Measurements from ENCODE around the gene FHAD1. TPM values are rescaled to one million over a fixed set of nuclear protein-coding genes. Genes with fewer than 3 reads are reported as not detected.
A peak's percentile ranks its signal among the peaks of the same experiment; 100 is the strongest.

The FHAD1 gene
- total and polyA plus RNA-seq, 9 of the 15 experiments (the other 6 are each of a cell fraction or from before 2014, with no cell fraction given): 0.32 to 2.1 (median 1.5) TPM; not detected in 1

GRCh38 chr1:15348648-15349047 is 101.6 kb downstream of the FHAD1 start (continued):
- TF ChIP-seq SMAD2 (IDR thresholded peaks at IDR 0.05; ENCODE audit: low read depth, low read length) (no peak), ZBTB5 (IDR thresholded peaks at IDR 0.05) (no peak), ADNP (tag; IDR thresholded peaks at IDR 0.05) (peak; percentile 80; the same call in 1 of the 2 replicates), PTBP1 (IDR thresholded peaks at IDR 0.05; ENCODE audit: low read depth, low read length) (0 out of 2 replicates have a peak, but pooled peaks have one; percentile 48), TGIF2 (CRISPR knock-in tag; IDR thresholded peaks at IDR 0.05) (no peak), ZNF354B (CRISPR knock-in tag; IDR thresholded peaks at IDR 0.05) (no peak), NBN (IDR thresholded peaks at IDR 0.05; ENCODE audit: low read depth) (no peak), DNMT1 (IDR thresholded peaks at IDR 0.05) (no peak)

- DNase-seq (ENCODE audit: extremely low read depth in 1 of 4, low spot score in 3 of 4): no peak
- ChIA-PET POLR2A (interaction anchor here (1.1 to 1.2 kb wide), 2 partner anchors 10 to 65 kb away, joined by 3 read pairs; no protein-coding TSS in a partner anchor), CTCF (ENCODE audit: low intra/inter-chr PET ratio) (no interaction called here)
- Histone ChIP-seq H3K36me3 (ENCODE audit: control insufficient read depth, insufficient read depth, low read length) (no peaks in the 10 kb centered on the region), H3K27me3 (ENCODE audit: control insufficient read depth in 2 of 2, insufficient read depth in 2 of 2, low read length in 2 of 2) (no peaks in the 10 kb centered on the region), H2AFZ (ENCODE audit: low read depth, low read length) (no peak overlapping the region), H3K4me2 (ENCODE audit: insufficient read depth, low read length) (no peak overlapping the region), H3K79me2 (ENCODE audit: control insufficient read depth, insufficient read depth, low read length) (no peaks in the 10 kb centered on the region), H3K9ac (ENCODE audit: insufficient read depth in 1 of 2, low read depth in 2 of 2, low read length in 2 of 2) (no peak overlapping the region), H3K4me1 (replicated peaks in 1 of 2; ENCODE audit: control insufficient read depth in 2 of 2, insufficient read depth in 2 of 2, low read length in 2 of 2) (peaks cover 29 to 35% of the 10 kb centered on the region in 2 experiments), H3K9me1 (ENCODE audit: control insufficient read depth, insufficient read depth, low read length) (no peaks in the 10 kb centered on the region), H3K27ac (ENCODE audit: extremely low read depth, low read depth, low read length) (no peak overlapping the region), H4K20me1 (replicated peaks; ENCODE audit: control insufficient read depth, insufficient read depth, low read length) (no peaks in the 10 kb centered on the region), H3K9me3 (replicated peaks; ENCODE audit: control insufficient read depth, insufficient read depth, low read depth, low read length) (no peaks in the 10 kb centered on the region), H3K4me3 (no peak overlapping the region)
- WGBS (ENCODE audit: insufficient coverage, low coverage, missing lambda C conversion rate): 58% methylated on average over 6 of the region's 6 CpGs
- FAIRE-seq: no peak
- ATAC-seq: no peak
- BruUV-seq (replicated peaks): no TSS peak
- peak in 1 of 2 experiments; percentile 31; a peak in 1 of 4 replicates for TF ChIP-seq RCOR1 (IDR thresholded peaks at IDR 0.05; ENCODE audit: borderline replicate concordance in 1 of 2, low read depth in 2 of 2, low read length in 2 of 2)
- peak; percentile 25 to 34; a peak in 2 of 4 replicates for TF ChIP-seq KDM1A (IDR thresholded peaks at IDR 0.05)
- peak; percentile 52 for TF ChIP-seq CHD4 (IDR thresholded peaks at IDR 0.05; ENCODE audit: insufficient read depth, insufficient replicate concordance, low read depth, low read length, poor library complexity, severe bottlenecking)
- no peak for TF ChIP-seq ZBTB26 (CRISPR knock-in tag; IDR thresholded peaks at IDR 0.05)
- TF ChIP-seq ADNP (tag; IDR thresholded peaks at IDR 0.05): peak; percentile 42; the same call in 1 of the 2 replicates
- TF ChIP-seq BCOR (IDR thresholded peaks at IDR 0.05): peak; percentile 67
- no peak for TF ChIP-seq EHMT2 (IDR thresholded peaks at IDR 0.05)
- peak; percentile 82 for TF ChIP-seq RBM25 (IDR thresholded peaks at IDR 0.05; ENCODE audit: low read depth, low read length, severe bottlenecking)
- no peak for TF ChIP-seq ZNF561 (CRISPR knock-in tag; conservative IDR thresholded peaks at IDR 0.05)
- no peak for TF ChIP-seq EP300 (IDR thresholded peaks at IDR 0.05; ENCODE audit: low read length)
- intact Hi-C loops (cut with micrococcal nuclease) (no loop called here), in situ Hi-C loops (cut with MboI) (no loop called here)
Measured at GRCh38 chr1:15349133-15349532, 102.1 kb downstream of the FHAD1 start.

Measured in K562 (cell line).